Measurements from ENCODE around the gene LRMDA. TPM values are rescaled to one million over a fixed set of nuclear protein-coding genes. Genes with fewer than 3 reads are reported as not detected.

The LRMDA gene
- total RNA-seq, 1 experiment from 2014 or later = 4.8 TPM

DNA sequence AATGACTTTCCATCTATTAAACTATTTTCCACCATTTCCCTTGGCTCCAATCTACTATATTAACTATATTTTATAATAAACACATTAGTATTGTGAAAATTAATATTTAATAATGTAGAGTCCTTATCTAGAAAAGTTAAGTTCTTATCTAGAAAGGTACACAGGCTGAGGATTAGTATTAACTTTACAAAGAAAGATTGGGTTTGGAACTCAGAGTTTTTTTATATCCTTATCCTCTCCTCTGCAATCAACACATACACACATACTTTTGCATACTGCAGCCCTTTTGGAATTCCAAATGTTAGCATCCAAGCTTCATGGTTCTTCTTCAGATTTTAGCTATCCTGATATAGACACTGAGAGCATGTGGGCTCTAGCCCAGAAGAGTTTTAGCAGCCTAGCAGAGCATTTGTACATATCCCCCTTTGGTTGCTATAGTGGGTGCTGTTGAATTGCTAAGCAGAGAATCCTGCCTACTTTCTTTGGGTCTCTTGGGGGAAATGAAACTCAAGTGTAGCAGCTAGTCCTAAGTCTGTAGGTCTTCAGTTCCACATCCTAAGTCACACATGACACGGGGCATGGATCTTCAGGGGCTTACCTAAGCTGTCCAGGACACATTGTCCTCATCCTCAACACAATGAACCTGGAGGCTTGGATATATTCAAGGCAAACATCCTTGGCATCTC is 874.6 kb downstream of the LRMDA start:
- ChIA-PET CTCF (no interaction called here), RAD21 (ENCODE audit: low non-redundant PET in 1 of 2, low total read pairs in 2 of 2, uncharacterized antibody in 2 of 2, unreplicated experiment in 2 of 2) (no interaction called here), POLR2A (no interaction called here)
- H4K20me1 ChIP-seq (ENCODE audit: insufficient read depth) = no peaks in the 10 kb centered on the region
- H3K9me2 ChIP-seq (ENCODE audit: insufficient read depth) = no peaks in the 10 kb centered on the region
- DNase-seq (ENCODE audit: low read depth, low spot score) (no peak), ATAC-seq (no peak)
- no peak overlapping the region for H3K27ac ChIP-seq (ENCODE audit: low read depth, low read length)
- H3K9me3 ChIP-seq (ENCODE audit: control insufficient read depth in 1 of 2, insufficient read depth in 1 of 2, low read depth in 1 of 2, low read length in 2 of 2) = no peaks in the 10 kb centered on the region
- no peak for TF ChIP-seq POLR2AphosphoS5 (IDR thresholded peaks at IDR 0.05; ENCODE audit: low read depth, low read length)
- no peak for TF ChIP-seq YY1 (IDR thresholded peaks at IDR 0.05; ENCODE audit: extremely low read depth, insufficient replicate concordance, low read depth, low read length)
- no peak for TF ChIP-seq POLR2A (IDR thresholded peaks at IDR 0.05; ENCODE audit: borderline replicate concordance, extremely low read depth, insufficient read depth, insufficient read length)
- no peak for TF ChIP-seq JUND (IDR thresholded peaks at IDR 0.05)
- no peak for TF ChIP-seq ATF3 (IDR thresholded peaks at IDR 0.05)
- TF ChIP-seq, protein P1, sequence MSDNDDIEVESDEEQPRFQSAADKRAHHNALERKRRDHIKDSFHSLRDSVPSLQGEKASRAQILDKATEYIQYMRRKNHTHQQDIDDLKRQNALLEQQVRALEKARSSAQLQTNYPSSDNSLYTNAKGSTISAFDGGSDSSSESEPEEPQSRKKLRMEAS (IDR thresholded peaks at IDR 0.05) = no peak
- TF ChIP-seq TCF7L2 (IDR thresholded peaks at IDR 0.05; ENCODE audit: borderline replicate concordance, extremely low read depth, insufficient read depth, insufficient read length) = no peak
- TF ChIP-seq, protein P2, sequence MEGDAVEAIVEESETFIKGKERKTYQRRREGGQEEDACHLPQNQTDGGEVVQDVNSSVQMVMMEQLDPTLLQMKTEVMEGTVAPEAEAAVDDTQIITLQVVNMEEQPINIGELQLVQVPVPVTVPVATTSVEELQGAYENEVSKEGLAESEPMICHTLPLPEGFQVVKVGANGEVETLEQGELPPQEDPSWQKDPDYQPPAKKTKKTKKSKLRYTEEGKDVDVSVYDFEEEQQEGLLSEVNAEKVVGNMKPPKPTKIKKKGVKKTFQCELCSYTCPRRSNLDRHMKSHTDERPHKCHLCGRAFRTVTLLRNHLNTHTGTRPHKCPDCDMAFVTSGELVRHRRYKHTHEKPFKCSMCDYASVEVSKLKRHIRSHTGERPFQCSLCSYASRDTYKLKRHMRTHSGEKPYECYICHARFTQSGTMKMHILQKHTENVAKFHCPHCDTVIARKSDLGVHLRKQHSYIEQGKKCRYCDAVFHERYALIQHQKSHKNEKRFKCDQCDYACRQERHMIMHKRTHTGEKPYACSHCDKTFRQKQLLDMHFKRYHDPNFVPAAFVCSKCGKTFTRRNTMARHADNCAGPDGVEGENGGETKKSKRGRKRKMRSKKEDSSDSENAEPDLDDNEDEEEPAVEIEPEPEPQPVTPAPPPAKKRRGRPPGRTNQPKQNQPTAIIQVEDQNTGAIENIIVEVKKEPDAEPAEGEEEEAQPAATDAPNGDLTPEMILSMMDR (IDR thresholded peaks at IDR 0.05 in 2 of 3, conservative IDR thresholded peaks at IDR 0.05 in 1 of 3; ENCODE audit: borderline replicate concordance in 1 of 3, insufficient read depth in 1 of 3, low read depth in 2 of 3, low read length in 2 of 3) = no peak
- TF ChIP-seq SP1 (IDR thresholded peaks at IDR 0.05; ENCODE audit: low read depth) = no peak
- no peak for TF ChIP-seq EGR1 (IDR thresholded peaks at IDR 0.05; ENCODE audit: low read depth)
- TF ChIP-seq CEBPB (IDR thresholded peaks at IDR 0.05; ENCODE audit: low read depth) = no peak
- TF ChIP-seq REST (IDR thresholded peaks at IDR 0.05; ENCODE audit: low read depth) = no peak
- no peak for TF ChIP-seq SRF (IDR thresholded peaks at IDR 0.05; ENCODE audit: low read depth)
- no peak for TF ChIP-seq FOSL1 (IDR thresholded peaks at IDR 0.05; ENCODE audit: low read depth)
- no peak for TF ChIP-seq EZH2 (IDR thresholded peaks at IDR 0.05)
- TF ChIP-seq ZFX (IDR thresholded peaks at IDR 0.05) = no peak
- no peak overlapping the region for H3K4me2 ChIP-seq (ENCODE audit: low read length)
- H3K79me2 ChIP-seq (ENCODE audit: insufficient read depth, low read length) = no peaks in the 10 kb centered on the region
- H2AFZ ChIP-seq (ENCODE audit: low read depth, low read length, poor library complexity, severe bottlenecking) = no peak overlapping the region
- H3K27me3 ChIP-seq (ENCODE audit: insufficient read depth, low read length) = peaks cover 14% of the 10 kb centered on the region; the same call in 1 of the 2 replicates
- no peak overlapping the region for H3K4me3 ChIP-seq (replicated peaks in 1 of 2; ENCODE audit: low read depth in 1 of 2, low read length in 2 of 2)
- H3K9ac ChIP-seq (ENCODE audit: low read length) = no peak overlapping the region
- no TSS peak for BruUV-seq (replicated peaks)
- intact Hi-C loops (cut with micrococcal nuclease) = no loop called here
- no peaks in the 10 kb centered on the region for H3K4me1 ChIP-seq (ENCODE audit: control insufficient read depth in 1 of 2, insufficient read depth in 2 of 2, low read length in 2 of 2)
- H3K36me3 ChIP-seq (ENCODE audit: control insufficient read depth in 1 of 2, insufficient read depth in 2 of 2, low read length in 2 of 2) = no peaks in the 10 kb centered on the region

Measured in HCT116 (cell line).